Stimulated activated CD8-positive, alpha-beta memory T cell treated with anti-CD3 and anti-CD28 coated beads, Interleukin-7, amount 100 ng/mL, for 48 hours (primary cell): ENCODE results near the gene AKIP1.
A peak's percentile ranks its signal among the peaks of the same experiment; 100 is the strongest.
"Not testable (repeated sequence)": the region's sequence is repeated elsewhere in the genome, so short reads cannot be mapped to it uniquely, and the experiment has no call there.

Experiments used
- DNase-seq, 2 donors: peaks; one replicate each; pipeline ENCODE4 v3.0.0-alpha.2; 2020; ENCODE audit warnings: low read depth in 1 of 2; ENCODE audit errors: extremely low read depth in 1 of 2

Gene AKIP1

GRCh38 chr11:8911029-8911823, at the start of gene AKIP1:
TSS of gene AKIP1 (plus strand) at chr11:8911189. CDS start at chr11:8911450, 261 bp downstream.
- peak; percentile 83 to 88 for DNase-seq

GRCh38 chr11:8863838-8864237, 47.2 kb upstream of the AKIP1 start:
- DNase-seq, result no peak

GRCh38 chr11:8865304-8865703, 45.7 kb upstream of the AKIP1 start:
- no peak for DNase-seq

- no peak for DNase-seq
Observed at GRCh38 chr11:8867035-8867434, 44.0 kb upstream of the AKIP1 start.

GRCh38 chr11:8867931-8868631, 42.9 kb upstream of the AKIP1 start:
- DNase-seq, result no peak

GRCh38 chr11:8870411-8871170, 40.4 kb upstream of the AKIP1 start:
- DNase-seq, result no peak

GRCh38 chr11:8871171-8871775, 39.7 kb upstream of the AKIP1 start:
- DNase-seq, result no peak

GRCh38 chr11:8871962-8872361, 39.0 kb upstream of the AKIP1 start:
- DNase-seq, result no peak

GRCh38 chr11:8873741-8874405, 37.1 kb upstream of the AKIP1 start:
- no peak for DNase-seq

GRCh38 chr11:8878771-8879170, 32.2 kb upstream of the AKIP1 start:
- DNase-seq, result no peak

- not testable (repeated sequence) for DNase-seq
Observed at GRCh38 chr11:8881585-8881984, 29.4 kb upstream of the AKIP1 start.

- no peak for DNase-seq
Observed at GRCh38 chr11:8886322-8886721, 24.7 kb upstream of the AKIP1 start.

GRCh38 chr11:8891185-8891584, 19.8 kb upstream of the AKIP1 start:
- DNase-seq, result not testable (repeated sequence)

- DNase-seq, result no peak
Observed at GRCh38 chr11:8899119-8899753, 11.8 kb upstream of the AKIP1 start.

- DNase-seq, result no peak
Observed at GRCh38 chr11:8905528-8906165, 5.3 kb upstream of the AKIP1 start.

- no peak for DNase-seq
Observed at GRCh38 chr11:8907116-8907515, 3.9 kb upstream of the AKIP1 start.

GRCh38 chr11:8908099-8908498, 2.9 kb upstream of the AKIP1 start:
- DNase-seq, result no peak

GRCh38 chr11:8910649-8911026, 351 bp upstream of the AKIP1 start:
- no peak for DNase-seq

GRCh38 chr11:8913961-8914660, 3.1 kb downstream of the AKIP1 start:
- no peak for DNase-seq
